COLO668 (cell line): ENCODE results near the gene SLC20A1.
"Not testable (repeated sequence)": the region's sequence is repeated elsewhere in the genome, so short reads cannot be mapped to it uniquely, and the experiment has no call there.

ENCODE experiments used
- DNase-seq: peaks from one replicate; lab custom pipeline; 2025; ENCODE audit not compliant: unreplicated experiment; lab: John Stamatoyannopoulos, UW

SLC20A1 gene

DNA sequence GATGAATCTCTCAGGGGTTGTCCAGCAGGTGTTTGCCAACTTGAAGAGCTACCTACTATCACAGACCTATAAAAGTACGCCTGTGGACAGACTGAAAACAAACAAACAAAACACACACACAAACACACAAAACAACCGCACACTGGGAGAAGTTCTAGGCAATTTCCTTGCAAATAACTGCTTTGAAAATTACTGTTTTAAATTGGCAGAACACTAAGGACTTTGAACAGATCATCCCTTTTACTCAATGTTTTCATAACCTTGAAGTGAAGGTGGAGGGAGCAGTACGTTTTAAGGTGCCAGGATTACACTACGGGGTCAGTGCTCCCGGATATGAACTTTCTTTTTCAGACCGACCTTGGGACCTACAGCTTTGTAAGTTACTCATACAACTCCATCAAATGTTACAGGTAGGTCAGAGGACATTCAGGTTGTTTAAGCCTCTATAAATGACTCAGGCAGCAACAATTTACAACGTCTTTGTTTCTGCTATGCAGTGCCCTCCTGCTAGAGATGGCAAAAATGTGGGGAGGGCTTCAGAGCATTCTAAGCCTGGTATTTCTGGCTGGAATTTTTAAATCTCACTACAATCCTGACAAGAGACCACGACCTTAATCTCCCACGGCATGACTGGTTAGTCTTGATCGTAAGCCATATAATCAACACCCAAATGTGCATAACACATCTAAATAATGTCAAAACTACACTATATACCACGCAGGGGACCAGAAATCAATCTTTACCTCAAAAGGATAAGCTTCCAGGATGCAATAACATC lies 1.4 kb upstream of the SLC20A1 start:
- no peak for DNase-seq

DNA sequence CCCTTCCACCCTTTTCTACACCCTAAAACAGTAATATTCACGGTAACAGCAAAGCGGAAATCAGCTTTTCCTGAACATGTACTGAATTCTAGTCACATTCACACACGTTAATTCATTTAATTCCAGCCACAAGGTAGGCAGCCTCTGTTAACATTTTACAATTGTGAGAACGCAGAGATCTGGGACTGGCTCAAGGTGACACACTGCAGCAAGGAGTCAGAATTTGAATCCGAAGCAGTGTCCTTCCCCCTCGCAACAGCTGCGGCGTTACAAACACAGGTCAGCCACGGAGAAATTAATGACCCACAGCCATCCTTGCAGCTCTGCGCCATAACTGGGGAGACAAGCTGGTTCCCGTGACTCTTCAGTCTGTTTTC lies 818 bp upstream of the SLC20A1 start:
- DNase-seq, result no peak

DNA sequence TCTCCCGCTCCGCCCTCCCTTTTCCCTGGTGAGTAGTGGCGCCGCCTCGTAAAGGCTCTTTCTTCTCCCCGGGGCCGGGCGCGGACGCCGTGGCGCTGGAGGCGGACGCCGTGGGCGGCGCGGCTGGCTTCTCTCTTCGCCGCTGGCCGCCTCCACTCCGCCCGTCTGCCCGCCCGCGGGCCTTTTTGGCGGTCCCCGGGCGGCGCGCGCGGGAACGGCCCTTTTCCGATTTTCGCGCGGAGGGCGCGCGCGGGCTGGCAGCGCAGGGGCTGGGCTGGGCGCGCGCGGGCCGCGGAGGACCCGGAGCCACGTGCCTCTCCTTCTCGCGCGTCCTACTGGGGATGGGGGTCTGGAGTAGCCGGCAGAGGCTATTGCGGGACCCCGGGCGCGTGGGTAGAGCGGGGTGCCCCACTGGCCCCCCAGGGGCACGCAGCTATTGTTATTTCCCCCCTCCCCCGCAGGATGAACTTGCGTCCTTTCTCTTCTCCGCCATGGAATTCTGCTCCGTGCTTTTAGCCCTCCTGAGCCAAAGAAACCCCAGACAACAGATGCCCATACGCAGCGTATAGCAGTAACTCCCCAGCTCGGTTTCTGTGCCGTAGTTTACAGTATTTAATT lies 472 bp downstream of the SLC20A1 start:
- DNase-seq, result peak; percentile 83

DNA sequence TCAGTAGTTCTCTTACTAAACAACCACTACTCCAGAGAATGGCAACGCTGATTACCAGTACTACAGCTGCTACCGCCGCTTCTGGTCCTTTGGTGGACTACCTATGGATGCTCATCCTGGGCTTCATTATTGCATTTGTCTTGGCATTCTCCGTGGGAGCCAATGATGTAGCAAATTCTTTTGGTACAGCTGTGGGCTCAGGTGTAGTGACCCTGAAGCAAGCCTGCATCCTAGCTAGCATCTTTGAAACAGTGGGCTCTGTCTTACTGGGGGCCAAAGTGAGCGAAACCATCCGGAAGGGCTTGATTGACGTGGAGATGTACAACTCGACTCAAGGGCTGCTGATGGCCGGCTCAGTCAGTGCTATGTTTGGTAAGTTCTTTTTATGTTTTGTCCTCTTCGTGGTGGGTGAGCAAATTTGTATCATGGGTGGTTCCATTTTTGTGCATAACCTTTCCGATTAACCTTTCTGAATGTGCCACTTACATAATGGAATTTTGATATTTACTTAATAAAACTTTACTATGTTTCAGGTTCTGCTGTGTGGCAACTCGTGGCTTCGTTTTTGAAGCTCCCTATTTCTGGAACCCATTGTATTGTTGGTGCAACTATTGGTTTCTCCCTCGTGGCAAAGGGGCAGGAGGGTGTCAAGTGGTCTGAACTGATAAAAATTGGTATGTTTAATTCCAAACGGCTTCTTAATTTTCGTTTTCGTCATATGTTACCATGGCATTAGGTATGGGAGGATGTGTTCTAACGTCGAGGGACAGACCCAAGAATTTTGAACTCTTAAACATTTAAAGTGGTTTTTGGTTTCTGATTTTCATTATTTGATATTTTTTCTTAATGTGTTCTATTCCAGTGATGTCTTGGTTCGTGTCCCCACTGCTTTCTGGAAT lies 1.3 kb downstream of the SLC20A1 start:
- DNase-seq, result peak; percentile 33

DNA sequence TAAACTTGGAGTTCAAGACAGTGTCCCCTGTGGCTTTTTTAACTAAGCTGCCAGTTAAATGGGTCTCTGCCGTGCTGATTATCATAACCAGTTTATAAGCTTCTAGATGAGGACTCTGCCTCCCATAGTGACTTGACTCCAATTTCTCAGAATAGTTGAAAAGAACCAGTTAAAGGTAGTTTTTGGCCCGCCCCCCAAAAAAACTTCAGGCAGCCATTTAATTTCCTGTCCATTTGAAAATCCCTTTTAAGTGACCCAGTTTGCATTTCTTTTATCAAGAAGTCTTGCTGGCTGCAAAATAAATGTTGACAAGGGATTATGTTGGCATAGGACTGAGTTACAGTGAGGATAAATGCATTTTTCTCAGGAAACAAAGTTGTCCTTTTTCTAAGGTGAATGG lies 2.3 kb downstream of the SLC20A1 start:
- DNase-seq, result no peak

DNA sequence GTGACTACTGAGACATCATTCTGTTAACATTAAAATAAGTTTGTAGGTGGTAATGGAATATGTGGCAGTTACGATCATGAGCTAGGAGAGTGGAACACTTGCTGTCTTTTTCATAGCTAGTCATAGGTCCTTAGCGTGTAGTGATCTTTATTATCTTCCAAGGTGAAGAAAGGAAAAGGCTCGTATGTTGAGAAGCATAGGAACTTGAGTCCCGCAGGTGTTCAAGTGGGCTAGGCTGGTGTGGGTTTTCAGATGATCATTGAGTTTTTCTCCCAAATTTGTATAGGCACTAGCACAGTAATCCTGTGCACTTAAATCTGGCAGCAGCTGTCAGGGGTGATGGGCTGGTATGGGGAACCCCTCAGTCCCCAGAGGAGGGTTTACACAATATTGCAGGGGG lies 10.9 kb downstream of the SLC20A1 start:
- DNase-seq, result no peak

DNA sequence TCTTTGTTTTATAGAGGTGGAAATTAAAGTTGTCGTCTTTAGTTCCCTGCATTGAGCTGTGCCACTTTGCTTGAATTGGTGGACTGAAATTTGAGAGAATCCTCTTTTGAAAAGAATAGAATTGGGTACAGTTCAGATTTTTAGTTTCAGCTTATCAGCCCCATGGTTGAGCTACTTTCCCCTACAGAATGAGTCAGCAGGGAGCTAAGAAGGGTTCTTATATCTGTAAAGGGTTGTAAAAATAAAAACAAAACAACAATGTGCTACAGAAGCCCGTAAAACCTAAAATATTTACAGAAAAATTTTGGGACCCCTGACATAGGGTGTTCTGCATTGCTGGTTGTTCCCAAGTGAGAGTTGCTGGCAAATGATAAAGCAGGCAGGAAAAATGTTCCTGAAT lies 12.6 kb downstream of the SLC20A1 start:
- no peak for DNase-seq

DNA sequence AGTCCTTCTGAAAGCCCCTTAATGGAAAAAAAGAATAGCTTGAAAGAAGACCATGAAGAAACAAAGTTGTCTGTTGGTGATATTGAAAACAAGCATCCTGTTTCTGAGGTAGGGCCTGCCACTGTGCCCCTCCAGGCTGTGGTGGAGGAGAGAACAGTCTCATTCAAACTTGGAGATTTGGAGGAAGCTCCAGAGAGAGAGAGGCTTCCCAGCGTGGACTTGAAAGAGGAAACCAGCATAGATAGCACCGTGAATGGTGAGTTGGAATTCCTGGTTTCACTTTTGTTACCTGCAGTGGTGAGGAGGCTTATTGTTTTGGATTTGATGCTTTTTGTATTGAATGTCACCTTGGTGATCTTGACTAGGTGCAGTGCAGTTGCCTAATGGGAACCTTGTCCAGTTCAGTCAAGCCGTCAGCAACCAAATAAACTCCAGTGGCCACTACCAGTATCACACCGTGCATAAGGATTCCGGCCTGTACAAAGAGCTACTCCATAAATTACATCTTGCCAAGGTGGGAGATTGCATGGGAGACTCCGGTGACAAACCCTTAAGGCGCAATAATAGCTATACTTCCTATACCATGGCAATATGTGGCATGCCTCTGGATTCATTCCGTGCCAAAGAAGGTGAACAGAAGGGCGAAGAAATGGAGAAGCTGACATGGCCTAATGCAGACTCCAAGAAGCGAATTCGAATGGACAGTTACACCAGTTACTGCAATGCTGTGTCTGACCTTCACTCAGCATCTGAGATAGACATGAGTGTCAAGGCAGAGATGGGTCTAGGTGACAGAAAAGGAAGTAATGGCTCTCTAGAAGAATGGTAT lies 13.3 kb downstream of the SLC20A1 start:
- no peak for DNase-seq

DNA sequence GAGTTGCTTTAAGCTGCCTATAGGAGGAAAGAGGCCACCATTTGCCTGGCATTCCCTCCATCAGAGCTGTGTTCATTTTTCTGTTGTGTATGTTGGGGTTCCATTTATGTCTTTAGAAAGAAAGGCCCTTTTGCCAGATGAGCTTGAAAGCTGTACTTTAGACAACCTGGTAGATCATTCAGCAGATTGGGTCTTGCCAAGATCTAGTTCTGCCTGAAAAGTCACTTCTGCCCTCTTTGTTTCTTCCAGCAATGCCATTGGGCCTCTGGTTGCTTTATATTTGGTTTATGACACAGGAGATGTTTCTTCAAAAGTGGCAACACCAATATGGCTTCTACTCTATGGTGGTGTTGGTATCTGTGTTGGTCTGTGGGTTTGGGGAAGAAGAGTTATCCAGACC lies 14.4 kb downstream of the SLC20A1 start:
- DNase-seq, result no peak

DNA sequence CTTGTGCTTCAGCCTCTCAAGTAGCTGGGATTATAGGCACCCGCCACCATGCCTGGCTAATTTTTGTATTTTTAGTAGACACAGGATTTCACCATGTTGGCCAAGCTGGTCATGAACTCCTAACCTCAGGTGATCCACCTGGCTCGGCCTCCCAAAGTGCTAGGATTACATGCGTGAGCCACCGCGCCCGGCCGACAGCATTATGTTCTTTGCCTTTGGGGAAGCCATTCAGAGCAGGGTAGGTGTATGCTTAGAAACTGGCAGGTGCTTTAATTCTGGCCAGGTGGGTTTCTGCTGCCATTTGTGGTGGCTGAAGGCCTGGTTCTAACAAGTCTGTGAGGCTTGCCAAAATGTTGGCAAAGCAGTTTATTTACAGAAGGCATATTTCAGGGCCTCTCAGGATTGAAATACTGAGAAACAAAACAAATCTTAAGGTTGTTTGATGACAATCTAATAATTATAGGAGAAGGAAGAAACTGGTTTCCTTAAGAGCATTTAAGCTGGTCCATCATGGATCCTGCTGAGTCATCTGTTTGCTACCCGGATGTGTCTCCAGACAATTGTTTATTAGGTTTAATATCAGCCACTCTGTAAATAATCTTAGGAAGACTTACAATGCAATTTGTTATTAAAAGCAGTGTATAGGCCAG lies 16.0 kb downstream of the SLC20A1 start:
- no peak for DNase-seq

DNA sequence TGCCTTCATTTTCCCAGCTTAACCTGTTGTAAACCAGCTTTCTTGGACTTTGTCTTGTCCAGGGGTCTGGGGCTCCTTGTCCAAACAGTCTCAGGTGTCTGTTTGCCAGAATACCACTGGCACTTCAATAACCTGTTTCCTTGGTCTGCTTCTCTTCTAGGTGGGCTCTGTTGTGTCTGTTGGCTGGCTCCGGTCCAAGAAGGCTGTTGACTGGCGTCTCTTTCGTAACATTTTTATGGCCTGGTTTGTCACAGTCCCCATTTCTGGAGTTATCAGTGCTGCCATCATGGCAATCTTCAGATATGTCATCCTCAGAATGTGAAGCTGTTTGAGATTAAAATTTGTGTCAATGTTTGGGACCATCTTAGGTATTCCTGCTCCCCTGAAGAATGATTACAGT lies 17.0 kb downstream of the SLC20A1 start:
- DNase-seq, result no peak

DNA sequence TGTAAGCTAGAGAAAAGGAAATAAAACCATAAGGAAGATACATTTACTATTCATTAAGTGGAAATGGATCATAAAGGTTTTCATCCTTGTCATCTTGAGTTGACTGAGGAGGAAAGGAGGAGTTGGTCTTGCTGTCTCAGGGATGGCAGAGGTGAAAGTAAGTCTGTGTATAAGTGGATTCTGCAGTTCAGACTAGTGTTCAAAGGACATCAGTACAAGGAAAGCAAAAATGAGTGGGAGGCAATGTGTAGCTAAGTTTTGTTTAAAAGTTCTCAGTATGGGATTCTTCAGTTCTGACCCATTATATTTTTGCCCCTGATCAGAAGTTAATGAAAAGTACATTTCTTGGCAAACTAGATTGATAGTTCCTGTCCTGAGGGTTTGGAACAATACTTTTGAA lies 18.9 kb downstream of the SLC20A1 start:
- no peak for DNase-seq

DNA sequence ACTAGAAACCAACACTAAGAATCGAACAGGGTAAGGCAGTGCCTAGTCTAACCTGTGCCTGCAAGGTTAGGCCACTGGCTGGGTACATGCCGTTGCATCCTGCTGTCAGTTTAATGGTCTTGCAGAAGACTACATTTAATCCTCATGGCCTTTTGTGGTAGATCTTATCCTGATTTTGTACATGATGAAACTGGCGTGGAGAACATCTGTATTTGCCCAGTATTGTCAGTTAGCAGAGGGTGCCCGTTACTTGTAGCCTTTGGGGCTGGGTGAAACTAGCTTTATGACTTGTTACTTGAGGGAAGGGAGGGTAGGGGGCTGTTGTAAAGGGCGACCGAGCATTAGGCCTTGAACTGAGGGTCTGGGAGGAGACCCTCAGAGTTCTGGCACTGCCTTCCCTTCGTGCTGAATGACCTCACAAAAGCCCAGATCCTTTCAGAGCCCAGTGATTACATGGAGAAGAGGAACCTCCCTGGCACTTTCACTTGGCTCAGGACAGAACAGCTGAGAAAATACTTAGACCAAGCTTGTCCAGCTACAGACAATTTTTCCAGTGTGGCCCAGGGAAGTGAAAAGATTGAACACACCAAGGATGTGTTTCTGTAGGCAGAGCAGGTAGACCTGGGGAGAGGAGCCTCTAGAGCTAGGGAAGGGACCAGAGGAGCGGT lies 19.5 kb downstream of the SLC20A1 start:
- DNase-seq, result no peak

DNA sequence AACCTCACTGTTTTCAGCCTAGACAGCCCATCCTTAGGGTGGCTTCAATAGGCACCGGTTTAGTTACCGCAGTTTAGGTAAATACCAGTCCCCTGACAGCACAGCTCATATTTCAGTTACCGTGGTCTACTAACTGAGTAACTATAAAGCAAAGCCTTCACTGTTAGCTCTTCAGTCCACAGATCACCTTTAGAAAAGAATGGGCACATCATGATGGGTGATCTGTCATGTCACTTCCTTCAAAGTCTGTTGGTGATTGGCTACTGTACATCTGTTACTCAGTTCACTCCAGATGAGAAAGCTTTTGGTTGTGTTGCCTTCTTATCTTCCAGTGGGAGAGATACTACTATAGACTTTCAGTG lies 21.0 kb downstream of the SLC20A1 start:
- no peak for DNase-seq

DNA sequence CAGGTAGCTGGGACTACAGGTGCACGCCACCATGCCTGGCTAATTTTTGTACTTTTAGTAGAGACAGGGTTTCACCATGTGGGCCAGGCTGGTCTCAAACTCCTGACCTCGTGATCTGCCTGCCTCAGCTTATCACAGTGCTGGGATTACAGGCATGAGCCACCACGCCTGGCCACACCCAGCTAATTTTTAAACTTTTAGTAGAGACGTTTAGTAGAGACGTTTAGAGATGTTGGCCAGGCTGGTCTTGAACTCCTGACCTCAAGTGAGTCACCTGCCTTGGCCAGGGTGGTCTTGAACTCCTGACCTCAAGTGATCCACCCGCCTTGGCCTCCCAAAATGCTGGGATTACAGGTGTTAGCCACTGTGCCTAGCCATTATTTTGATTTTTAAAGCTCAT lies 21.8 kb downstream of the SLC20A1 start:
- DNase-seq, result not testable (repeated sequence)

DNA sequence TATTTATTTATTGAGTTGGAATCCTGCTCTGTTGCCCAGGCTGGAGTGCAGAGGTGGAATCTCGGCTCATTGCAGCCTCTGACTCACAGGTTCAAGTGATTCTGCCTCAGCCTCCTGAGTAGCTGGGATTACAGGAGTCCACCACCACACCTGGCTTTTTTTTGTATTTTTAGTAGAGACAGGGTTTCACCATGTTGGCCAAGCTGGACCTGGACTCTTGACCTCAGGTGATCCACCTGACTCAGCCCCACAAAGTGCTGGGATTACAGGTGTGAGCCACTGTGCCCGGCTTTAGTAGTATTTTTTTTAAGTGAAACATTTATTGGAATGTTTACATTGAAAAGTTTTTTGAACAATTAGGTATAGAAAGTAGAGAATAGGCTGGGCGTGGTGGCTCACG lies 23.9 kb downstream of the SLC20A1 start:
- no peak for DNase-seq

DNA sequence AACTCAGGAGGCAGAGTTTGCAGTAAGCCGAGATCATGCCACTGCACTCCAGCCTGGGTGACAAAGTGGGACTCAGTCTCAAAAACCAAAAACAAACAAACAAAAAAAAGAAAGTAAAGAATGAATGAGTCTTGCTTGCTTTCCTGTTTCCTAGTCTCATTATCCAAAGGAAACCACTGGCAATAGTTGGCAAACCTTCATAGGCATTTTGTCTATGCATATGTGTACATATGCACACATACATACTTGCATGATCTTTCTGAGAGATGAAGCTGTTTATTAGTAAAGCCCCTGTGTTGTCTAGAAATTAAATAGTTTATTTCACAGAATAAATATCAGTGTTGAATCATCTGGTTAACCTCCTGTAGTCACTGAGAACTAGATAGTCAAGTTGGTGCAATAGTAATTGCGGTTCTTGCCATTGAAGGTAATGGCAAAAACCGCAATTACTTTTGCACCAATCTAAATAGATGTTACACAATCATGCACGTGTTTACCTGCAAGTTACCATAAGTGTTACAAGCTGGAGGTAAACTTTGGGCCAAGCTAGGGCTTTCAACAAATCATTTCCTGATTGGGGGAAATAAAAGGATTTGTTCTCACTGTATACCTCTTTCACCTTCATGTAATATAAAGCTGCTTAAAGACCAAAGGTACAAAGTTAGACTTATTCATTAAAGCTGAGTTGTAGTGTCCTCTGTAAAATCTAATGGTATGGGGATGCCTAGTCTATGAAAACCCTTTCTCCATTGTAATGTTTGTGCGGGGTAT lies 24.7 kb downstream of the SLC20A1 start:
- DNase-seq, result no peak

DNA sequence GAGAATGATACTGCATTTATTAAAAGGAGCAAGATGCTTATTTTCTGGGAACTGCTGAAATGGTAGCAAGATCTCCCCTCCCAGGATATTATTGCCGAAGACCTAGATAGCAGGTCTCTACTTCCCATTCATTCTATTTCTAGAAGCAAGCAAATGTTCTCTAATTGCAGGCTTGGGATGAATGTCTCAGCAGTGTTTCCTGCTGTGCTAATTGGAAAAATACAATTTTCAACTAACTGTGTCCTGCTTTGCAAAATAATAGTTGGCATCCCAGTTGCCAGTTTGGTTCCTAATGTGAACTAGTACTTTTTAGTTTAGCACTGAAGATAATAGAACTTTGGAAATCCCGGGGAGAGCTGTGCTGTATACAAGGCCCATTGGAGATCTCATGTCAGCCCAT lies 26.1 kb downstream of the SLC20A1 start:
- DNase-seq, result no peak

DNA sequence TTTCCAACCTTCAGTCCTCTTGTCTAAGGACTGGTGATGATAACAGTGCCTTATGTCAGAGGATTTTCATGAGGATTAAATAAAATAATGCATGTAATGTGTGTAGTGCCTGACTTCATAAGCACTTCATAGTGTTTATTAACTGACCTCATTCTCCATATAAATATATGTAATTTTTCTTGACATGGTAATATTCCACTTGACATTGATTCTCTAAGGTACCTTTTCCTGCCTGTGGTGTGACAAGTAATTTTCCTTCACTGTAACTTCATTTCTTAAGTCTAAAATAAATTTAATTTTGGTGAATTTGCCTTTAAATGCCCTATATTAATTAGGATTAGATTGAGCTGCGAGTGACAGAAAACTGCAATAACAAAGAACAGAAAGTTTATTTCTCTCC lies 27.3 kb downstream of the SLC20A1 start:
- no peak for DNase-seq
